GM12872 (cell line): ENCODE data around the gene EPN2.

Source experiments
- CTCF ChIP-seq: IDR thresholded peaks from 3 replicates; pipeline ENCODE4 v1.5.1; 2011; ENCODE audit warnings: low read depth, mild to moderate bottlenecking, low read length, moderate library complexity; ENCODE audit not compliant: insufficient read depth

The EPN2 gene

GRCh38 chr17:19322861-19323260 lies 85.7 kb downstream of the EPN2 start:
- TF ChIP-seq CTCF, result no peak

GRCh38 chr17:19325542-19325941 lies 88.4 kb downstream of the EPN2 start:
- no peak for TF ChIP-seq CTCF

GRCh38 chr17:19327031-19327783 lies 90.0 kb downstream of the EPN2 start:
- no peak for TF ChIP-seq CTCF

- no peak for TF ChIP-seq CTCF
These were observed 91.4 kb downstream of the EPN2 start for GRCh38 chr17:19328441-19329061.

- TF ChIP-seq CTCF, result no peak
These were observed 92.0 kb downstream of the EPN2 start for GRCh38 chr17:19329136-19329535.

- TF ChIP-seq CTCF, result no peak
These were observed 92.7 kb downstream of the EPN2 start for GRCh38 chr17:19329839-19330238.

GRCh38 chr17:19330271-19330670 lies 93.1 kb downstream of the EPN2 start:
- TF ChIP-seq CTCF, result no peak
